ENCODE data around the gene MAST4. TPM values are rescaled to one million over a fixed set of nuclear protein-coding genes. Genes with fewer than 3 reads are reported as not detected.
"Not testable (repeated sequence)": the region's sequence is repeated elsewhere in the genome, so short reads cannot be mapped to it uniquely, and the experiment has no call there.

Gene MAST4
- total RNA-seq, 1 donor from 2014 or later: 56.9 TPM

DNA sequence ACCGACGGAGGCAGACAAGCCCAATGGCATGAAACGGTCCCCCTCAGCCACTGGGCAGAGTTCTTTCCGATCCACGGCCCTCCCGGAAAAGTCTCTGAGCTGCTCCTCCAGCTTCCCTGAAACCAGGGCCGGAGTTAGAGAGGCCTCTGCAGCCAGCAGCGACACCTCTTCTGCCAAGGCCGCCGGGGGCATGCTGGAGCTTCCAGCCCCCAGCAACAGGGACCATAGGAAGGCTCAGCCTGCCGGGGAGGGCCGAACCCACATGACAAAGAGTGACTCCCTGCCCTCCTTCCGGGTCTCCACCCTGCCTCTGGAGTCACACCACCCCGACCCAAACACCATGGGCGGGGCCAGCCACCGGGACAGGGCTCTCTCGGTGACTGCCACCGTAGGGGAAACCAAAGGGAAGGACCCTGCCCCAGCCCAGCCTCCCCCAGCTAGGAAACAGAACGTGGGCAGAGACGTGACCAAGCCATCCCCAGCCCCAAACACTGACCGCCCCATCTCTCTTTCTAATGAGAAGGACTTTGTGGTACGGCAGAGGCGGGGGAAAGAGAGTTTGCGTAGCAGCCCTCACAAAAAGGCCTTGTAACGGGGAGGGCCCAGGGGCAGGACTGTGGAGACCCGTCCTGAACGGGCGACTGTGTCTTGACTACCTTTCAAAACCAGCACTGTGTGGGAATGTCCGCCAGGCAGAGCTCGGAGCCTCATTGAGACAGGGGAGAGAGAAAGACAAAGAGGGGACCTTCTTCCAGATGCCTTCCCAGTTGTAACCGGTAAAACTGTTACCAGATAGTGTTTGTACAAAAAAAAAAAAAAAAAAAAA is 570.5 kb downstream of the MAST4 start:
- peak; percentile 89 for DNase-seq
- Histone ChIP-seq H3K9me3 (no peaks in the 10 kb centered on the region), H3K27me3 (ENCODE audit: low read depth) (no peaks in the 10 kb centered on the region), H3K36me3 (peaks cover 65% of the 10 kb centered on the region), H3K27ac (peak overlapping the region; percentile 94), H3K4me1 (peaks cover 7% of the 10 kb centered on the region), H3K4me3 (peak overlapping the region; percentile 47)
- peak; percentile 78 to 86 for ATAC-seq
- intact Hi-C loops (cut with DNase I): no loop called here
- TF ChIP-seq, protein P1, sequence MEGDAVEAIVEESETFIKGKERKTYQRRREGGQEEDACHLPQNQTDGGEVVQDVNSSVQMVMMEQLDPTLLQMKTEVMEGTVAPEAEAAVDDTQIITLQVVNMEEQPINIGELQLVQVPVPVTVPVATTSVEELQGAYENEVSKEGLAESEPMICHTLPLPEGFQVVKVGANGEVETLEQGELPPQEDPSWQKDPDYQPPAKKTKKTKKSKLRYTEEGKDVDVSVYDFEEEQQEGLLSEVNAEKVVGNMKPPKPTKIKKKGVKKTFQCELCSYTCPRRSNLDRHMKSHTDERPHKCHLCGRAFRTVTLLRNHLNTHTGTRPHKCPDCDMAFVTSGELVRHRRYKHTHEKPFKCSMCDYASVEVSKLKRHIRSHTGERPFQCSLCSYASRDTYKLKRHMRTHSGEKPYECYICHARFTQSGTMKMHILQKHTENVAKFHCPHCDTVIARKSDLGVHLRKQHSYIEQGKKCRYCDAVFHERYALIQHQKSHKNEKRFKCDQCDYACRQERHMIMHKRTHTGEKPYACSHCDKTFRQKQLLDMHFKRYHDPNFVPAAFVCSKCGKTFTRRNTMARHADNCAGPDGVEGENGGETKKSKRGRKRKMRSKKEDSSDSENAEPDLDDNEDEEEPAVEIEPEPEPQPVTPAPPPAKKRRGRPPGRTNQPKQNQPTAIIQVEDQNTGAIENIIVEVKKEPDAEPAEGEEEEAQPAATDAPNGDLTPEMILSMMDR (IDR thresholded peaks at IDR 0.05): peak; percentile 22

DNA sequence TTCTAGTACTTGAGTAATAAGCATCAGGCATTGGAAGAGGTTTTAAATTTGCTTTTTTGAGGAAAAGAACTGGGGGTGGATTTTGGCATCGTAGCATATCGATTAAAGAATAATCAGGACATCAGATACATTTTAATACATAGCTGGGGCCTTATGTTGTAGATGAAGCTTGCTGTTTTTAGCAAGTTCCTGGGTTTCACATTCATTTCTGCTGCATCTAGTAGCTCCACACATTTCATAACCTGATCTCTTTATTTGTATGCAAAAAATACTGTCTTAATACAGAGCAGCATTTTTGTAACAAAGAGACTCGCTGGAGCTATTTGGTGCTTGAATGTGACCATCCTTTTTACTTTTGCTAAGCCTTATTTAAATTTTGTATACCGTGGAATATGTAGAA is 571.9 kb downstream of the MAST4 start:
- H3K4me1 ChIP-seq: peaks cover 7% of the 10 kb centered on the region
- no peak overlapping the region for H3K4me3 ChIP-seq
- no peak for DNase-seq
- intact Hi-C loops (cut with DNase I): no loop called here
- TF ChIP-seq, protein P1 (IDR thresholded peaks at IDR 0.05): no peak
- no peak for ATAC-seq
- H3K27ac ChIP-seq: peak overlapping the region; percentile 94
- no peaks in the 10 kb centered on the region for H3K9me3 ChIP-seq
- no peaks in the 10 kb centered on the region for H3K27me3 ChIP-seq (ENCODE audit: low read depth)
- H3K36me3 ChIP-seq: peaks cover 51% of the 10 kb centered on the region

DNA sequence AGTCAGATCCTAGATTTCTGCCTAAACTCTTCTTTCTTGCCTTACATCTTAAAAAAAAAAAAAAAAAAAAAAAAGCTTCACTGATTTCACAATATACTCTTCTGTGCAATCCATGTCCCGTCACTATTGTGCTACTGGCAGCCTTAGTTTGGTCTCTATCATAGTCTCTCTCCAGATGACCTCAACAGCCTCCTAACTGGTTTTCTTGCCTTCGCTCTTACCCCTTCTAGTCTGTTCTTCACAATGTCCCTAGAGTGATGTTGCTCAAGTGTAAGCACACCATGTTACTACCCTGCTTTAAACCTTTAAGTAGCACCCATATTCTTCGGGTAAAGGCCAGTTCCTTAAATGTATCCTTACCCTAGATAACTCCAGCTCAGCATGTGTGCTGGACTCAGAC is 574.6 kb downstream of the MAST4 start:
- Histone ChIP-seq H3K4me1 (peaks cover 7% of the 10 kb centered on the region), H3K27ac (peak overlapping the region; percentile 1), H3K36me3 (peaks cover 24% of the 10 kb centered on the region), H3K9me3 (no peaks in the 10 kb centered on the region), H3K4me3 (no peak overlapping the region), H3K27me3 (ENCODE audit: low read depth) (no peaks in the 10 kb centered on the region)
- DNase-seq (no peak), ATAC-seq (no peak)
- intact Hi-C loops (cut with DNase I): no loop called here
- TF ChIP-seq, protein P1 (IDR thresholded peaks at IDR 0.05): no peak

DNA sequence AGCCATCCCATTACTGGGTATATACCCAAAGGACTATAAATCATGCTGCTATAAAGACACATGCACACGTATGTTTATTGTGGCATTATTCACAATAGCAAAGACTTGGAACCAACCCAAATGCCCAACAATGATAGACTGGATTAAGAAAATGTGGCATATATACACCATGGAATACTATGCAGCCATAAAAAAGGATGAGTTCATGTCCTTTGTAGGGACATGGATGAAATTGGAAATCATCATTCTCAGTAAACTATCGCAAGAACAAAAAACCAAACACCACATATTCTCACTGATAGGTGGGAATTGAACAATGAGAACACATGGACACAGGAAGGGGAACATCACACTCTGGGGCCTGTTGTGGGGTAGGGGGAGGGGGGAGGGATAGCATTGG is 577.2 kb downstream of the MAST4 start:
- H3K4me3 ChIP-seq; DNase-seq; H3K27ac ChIP-seq; H3K27me3 ChIP-seq (ENCODE audit: low read depth); ATAC-seq; H3K4me1 ChIP-seq; intact Hi-C loops (cut with DNase I): not testable (repeated sequence)
- H3K9me3 ChIP-seq: peaks cover 12% of the 10 kb centered on the region
- H3K36me3 ChIP-seq: peaks cover 13% of the 10 kb centered on the region

DNA sequence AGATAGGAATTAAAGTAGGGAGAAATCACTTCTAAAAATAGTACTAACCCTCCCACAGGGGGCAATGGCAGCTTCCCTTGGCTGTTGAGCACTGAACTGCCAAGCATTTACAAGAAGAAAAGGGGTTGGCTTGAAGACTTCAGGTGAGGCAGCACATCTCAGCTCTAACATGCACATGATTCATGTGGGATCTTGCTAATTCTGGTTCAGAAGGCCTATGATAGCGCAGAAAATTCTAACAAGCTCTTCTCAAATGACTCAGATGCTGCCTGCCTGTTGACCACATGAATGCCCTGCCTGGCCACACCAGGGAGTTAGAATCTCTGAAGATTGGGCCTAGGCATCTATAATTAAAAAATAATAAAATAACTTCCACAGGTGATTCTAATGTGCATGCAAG is 577.8 kb downstream of the MAST4 start:
- Histone ChIP-seq H3K27ac (no peak overlapping the region), H3K9me3 (peaks cover 12% of the 10 kb centered on the region), H3K27me3 (ENCODE audit: low read depth) (no peaks in the 10 kb centered on the region), H3K4me1 (no peaks in the 10 kb centered on the region), H3K4me3 (no peak overlapping the region), H3K36me3 (peaks cover 13% of the 10 kb centered on the region)
- ATAC-seq (no peak), DNase-seq (no peak)
- TF ChIP-seq, protein P1 (IDR thresholded peaks at IDR 0.05): no peak
- intact Hi-C loops (cut with DNase I): no loop called here

DNA sequence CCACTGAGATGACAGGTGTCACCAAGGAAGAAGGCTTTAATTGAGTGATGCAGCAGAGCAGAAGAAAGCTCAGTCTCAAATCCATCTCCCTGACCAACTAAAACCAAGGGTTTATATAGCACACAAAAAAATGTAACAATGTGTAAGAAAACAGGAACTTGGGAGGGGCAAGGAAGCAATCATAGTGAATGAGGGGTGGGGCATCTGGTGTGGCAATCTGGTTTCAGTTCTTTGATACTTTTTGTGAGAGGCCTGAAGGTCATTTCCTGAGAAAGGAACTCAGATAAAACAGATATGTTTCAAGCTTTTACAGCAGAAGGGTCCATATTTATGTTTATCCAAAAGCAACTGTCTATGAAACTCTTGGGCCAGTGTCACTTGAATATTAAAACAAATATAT is 580.7 kb downstream of the MAST4 start:
- TF ChIP-seq, protein P1 (IDR thresholded peaks at IDR 0.05): no peak
- ATAC-seq (no peak), DNase-seq (no peak)
- Histone ChIP-seq H3K27ac (no peak overlapping the region), H3K36me3 (no peaks in the 10 kb centered on the region), H3K9me3 (peaks cover 12% of the 10 kb centered on the region), H3K27me3 (ENCODE audit: low read depth) (no peaks in the 10 kb centered on the region), H3K4me1 (peaks cover 7% of the 10 kb centered on the region), H3K4me3 (no peak overlapping the region)
- intact Hi-C loops (cut with DNase I): no loop called here
